Gastrocnemius medialis (tissue), 4 donors: Measurements from ENCODE around the gene STOX2.

Source experiments
- POLR2A ChIP-seq, 2 donors: fragments of 450-650 bp; IDR thresholded peaks; one replicate each; pipeline ENCODE4 v1.6.1; 2017; ENCODE audit warnings: antibody characterized with exemption in 2 of 2, mild to moderate bottlenecking in 2 of 2, moderate library complexity in 2 of 2
- TF ChIP-seq, protein P1 (sequence below), 5 experiments: fragments of 450-650 bp in 3 of 5; fragments of 200-600 bp in 2 of 5; sonication (generic) in 2 of 5; IDR thresholded peaks in 4 of 5; conservative IDR thresholded peaks in 1 of 5; 1 replicate in 4 of 5; 2 replicates in 1 of 5; pipeline ENCODE4 v1.5.1; 2016 to 2019; ENCODE audit warnings: antibody characterized with exemption in 5 of 5, mild to moderate bottlenecking in 3 of 5, moderate library complexity in 3 of 5

DNA sequence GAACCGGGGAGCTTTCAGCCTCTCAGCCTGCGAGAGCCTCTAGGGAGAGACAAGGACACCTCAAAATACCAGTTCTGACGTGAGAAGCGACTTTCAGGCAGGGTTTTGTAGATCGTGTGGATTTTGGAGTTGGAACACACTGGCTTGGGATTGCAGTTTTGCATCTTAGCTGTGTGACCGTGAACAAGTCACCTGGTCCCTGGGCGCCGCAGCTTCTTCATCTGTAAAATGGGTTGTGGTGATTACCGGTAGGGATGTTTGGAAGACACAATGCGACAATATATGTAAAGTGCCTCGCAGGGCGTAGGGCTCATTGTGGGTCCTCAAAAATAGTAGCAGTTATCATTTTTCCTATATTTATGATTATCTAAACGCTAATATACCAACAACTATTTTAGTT, 43.7 kb upstream of the STOX2 start:
- TF ChIP-seq POLR2A (IDR thresholded peaks at IDR 0.05): no peak
- TF ChIP-seq, protein P1, sequence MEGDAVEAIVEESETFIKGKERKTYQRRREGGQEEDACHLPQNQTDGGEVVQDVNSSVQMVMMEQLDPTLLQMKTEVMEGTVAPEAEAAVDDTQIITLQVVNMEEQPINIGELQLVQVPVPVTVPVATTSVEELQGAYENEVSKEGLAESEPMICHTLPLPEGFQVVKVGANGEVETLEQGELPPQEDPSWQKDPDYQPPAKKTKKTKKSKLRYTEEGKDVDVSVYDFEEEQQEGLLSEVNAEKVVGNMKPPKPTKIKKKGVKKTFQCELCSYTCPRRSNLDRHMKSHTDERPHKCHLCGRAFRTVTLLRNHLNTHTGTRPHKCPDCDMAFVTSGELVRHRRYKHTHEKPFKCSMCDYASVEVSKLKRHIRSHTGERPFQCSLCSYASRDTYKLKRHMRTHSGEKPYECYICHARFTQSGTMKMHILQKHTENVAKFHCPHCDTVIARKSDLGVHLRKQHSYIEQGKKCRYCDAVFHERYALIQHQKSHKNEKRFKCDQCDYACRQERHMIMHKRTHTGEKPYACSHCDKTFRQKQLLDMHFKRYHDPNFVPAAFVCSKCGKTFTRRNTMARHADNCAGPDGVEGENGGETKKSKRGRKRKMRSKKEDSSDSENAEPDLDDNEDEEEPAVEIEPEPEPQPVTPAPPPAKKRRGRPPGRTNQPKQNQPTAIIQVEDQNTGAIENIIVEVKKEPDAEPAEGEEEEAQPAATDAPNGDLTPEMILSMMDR (IDR thresholded peaks at IDR 0.05 in 4 of 5, conservative IDR thresholded peaks at IDR 0.05 in 1 of 5): no peak
